Measurements from ENCODE around the gene ID2. TPM values are rescaled to one million over a fixed set of nuclear protein-coding genes. Genes with fewer than 3 reads are reported as not detected.

The ID2 gene
- total and polyA plus RNA-seq, 2 of the 13 experiments (the other 11 are each of a cell fraction or from before 2014, with no cell fraction given) = 214 to 719 TPM

DNA sequence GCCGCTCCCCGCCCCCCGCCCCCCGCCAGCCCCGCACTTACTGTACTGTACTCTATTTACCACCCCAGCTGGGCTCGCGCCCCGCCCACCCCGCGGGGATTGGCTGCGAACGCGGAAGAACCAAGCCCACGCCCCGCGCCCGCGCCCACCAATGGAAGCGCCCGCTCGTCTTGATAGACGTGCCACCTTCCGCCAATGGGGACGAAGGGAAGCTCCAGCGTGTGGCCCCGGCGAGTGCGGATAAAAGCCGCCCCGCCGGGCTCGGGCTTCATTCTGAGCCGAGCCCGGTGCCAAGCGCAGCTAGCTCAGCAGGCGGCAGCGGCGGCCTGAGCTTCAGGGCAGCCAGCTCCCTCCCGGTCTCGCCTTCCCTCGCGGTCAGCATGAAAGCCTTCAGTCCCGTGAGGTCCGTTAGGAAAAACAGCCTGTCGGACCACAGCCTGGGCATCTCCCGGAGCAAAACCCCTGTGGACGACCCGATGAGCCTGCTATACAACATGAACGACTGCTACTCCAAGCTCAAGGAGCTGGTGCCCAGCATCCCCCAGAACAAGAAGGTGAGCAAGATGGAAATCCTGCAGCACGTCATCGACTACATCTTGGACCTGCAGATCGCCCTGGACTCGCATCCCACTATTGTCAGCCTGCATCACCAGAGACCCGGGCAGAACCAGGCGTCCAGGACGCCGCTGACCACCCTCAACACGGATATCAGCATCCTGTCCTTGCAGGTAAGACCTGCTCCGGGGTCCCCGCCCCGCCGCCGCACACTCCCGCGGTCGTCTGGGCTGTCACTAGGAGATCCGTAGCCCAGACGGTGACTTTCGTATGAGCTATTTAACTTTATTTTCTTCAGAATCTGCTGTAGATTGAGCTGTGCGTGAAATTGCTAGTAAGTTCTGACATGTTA, at the start of gene ID2 (continued):
- TF ChIP-seq ZNF547 (CRISPR knock-in tag; IDR thresholded peaks at IDR 0.05) (peak; percentile 92), ZNF644 (CRISPR knock-in tag; IDR thresholded peaks at IDR 0.05; ENCODE audit: low read depth) (no peak), ELF4 (CRISPR knock-in tag; IDR thresholded peaks at IDR 0.05; ENCODE audit: borderline replicate concordance) (peak; percentile 91), ZNF224 (CRISPR knock-in tag; IDR thresholded peaks at IDR 0.05) (peak; percentile 86), ZMYM2 (CRISPR knock-in tag; IDR thresholded peaks at IDR 0.05) (no peak), TGIF2 (CRISPR knock-in tag; IDR thresholded peaks at IDR 0.05) (peak; percentile 96), CENPX (CRISPR knock-in tag; IDR thresholded peaks at IDR 0.05) (no peak), ZNF343 (CRISPR knock-in tag; IDR thresholded peaks at IDR 0.05) (peak; percentile 97), ZNF44 (CRISPR knock-in tag; IDR thresholded peaks at IDR 0.05) (peak; percentile 91; the same call in 1 of the 2 replicates), TBL1XR1 (IDR thresholded peaks at IDR 0.05; ENCODE audit: borderline replicate concordance, low read length, partially characterized antibody) (peak; percentile 95), ZSCAN21 (CRISPR knock-in tag; IDR thresholded peaks at IDR 0.05; ENCODE audit: borderline replicate concordance) (peak; percentile 83), KDM5A (IDR thresholded peaks at IDR 0.05; ENCODE audit: borderline replicate concordance, low read length) (0 out of 2 replicates have a peak, but pooled peaks have one; percentile 24), ZNF776 (CRISPR knock-in tag; IDR thresholded peaks at IDR 0.05) (peak; percentile 86; the same call in 1 of the 2 replicates), NR1H2 (CRISPR knock-in tag; IDR thresholded peaks at IDR 0.05; ENCODE audit: borderline replicate concordance, low read depth) (no peak), IKZF5 (CRISPR knock-in tag; IDR thresholded peaks at IDR 0.05) (peak; percentile 94)
- TF ChIP-seq, protein P1, sequence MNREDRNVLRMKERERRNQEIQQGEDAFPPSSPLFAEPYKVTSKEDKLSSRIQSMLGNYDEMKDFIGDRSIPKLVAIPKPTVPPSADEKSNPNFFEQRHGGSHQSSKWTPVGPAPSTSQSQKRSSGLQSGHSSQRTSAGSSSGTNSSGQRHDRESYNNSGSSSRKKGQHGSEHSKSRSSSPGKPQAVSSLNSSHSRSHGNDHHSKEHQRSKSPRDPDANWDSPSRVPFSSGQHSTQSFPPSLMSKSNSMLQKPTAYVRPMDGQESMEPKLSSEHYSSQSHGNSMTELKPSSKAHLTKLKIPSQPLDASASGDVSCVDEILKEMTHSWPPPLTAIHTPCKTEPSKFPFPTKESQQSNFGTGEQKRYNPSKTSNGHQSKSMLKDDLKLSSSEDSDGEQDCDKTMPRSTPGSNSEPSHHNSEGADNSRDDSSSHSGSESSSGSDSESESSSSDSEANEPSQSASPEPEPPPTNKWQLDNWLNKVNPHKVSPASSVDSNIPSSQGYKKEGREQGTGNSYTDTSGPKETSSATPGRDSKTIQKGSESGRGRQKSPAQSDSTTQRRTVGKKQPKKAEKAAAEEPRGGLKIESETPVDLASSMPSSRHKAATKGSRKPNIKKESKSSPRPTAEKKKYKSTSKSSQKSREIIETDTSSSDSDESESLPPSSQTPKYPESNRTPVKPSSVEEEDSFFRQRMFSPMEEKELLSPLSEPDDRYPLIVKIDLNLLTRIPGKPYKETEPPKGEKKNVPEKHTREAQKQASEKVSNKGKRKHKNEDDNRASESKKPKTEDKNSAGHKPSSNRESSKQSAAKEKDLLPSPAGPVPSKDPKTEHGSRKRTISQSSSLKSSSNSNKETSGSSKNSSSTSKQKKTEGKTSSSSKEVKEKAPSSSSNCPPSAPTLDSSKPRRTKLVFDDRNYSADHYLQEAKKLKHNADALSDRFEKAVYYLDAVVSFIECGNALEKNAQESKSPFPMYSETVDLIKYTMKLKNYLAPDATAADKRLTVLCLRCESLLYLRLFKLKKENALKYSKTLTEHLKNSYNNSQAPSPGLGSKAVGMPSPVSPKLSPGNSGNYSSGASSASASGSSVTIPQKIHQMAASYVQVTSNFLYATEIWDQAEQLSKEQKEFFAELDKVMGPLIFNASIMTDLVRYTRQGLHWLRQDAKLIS (CRISPR knock-in tag; IDR thresholded peaks at IDR 0.05) = peak; percentile 99
- TF ChIP-seq, protein P2, sequence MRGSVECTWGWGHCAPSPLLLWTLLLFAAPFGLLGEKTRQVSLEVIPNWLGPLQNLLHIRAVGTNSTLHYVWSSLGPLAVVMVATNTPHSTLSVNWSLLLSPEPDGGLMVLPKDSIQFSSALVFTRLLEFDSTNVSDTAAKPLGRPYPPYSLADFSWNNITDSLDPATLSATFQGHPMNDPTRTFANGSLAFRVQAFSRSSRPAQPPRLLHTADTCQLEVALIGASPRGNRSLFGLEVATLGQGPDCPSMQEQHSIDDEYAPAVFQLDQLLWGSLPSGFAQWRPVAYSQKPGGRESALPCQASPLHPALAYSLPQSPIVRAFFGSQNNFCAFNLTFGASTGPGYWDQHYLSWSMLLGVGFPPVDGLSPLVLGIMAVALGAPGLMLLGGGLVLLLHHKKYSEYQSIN (CRISPR knock-in tag; IDR thresholded peaks at IDR 0.05; ENCODE audit: borderline replicate concordance) = no peak
- TF ChIP-seq, protein P3, sequence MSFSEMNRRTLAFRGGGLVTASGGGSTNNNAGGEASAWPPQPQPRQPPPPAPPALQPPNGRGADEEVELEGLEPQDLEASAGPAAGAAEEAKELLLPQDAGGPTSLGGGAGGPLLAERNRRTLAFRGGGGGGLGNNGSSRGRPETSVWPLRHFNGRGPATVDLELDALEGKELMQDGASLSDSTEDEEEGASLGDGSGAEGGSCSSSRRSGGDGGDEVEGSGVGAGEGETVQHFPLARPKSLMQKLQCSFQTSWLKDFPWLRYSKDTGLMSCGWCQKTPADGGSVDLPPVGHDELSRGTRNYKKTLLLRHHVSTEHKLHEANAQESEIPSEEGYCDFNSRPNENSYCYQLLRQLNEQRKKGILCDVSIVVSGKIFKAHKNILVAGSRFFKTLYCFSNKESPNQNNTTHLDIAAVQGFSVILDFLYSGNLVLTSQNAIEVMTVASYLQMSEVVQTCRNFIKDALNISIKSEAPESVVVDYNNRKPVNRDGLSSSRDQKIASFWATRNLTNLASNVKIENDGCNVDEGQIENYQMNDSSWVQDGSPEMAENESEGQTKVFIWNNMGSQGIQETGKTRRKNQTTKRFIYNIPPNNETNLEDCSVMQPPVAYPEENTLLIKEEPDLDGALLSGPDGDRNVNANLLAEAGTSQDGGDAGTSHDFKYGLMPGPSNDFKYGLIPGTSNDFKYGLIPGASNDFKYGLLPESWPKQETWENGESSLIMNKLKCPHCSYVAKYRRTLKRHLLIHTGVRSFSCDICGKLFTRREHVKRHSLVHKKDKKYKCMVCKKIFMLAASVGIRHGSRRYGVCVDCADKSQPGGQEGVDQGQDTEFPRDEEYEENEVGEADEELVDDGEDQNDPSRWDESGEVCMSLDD (CRISPR knock-in tag; IDR thresholded peaks at IDR 0.05; ENCODE audit: borderline replicate concordance) = peak; percentile 79

Data from HepG2 (cell line).